Tibial nerve (tissue), 4 donors: ENCODE data around the gene PCGF5. TPM values are rescaled to one million over a fixed set of nuclear protein-coding genes. Genes with fewer than 3 reads are reported as not detected.
A peak's percentile ranks its signal among the peaks of the same experiment; 100 is the strongest.

Experiments
- DNase-seq, 2 donors: peaks; one replicate each; pipeline ENCODE4 v3.0.0-alpha.2; 2019; ENCODE audit warnings: low spot score in 2 of 2
- H3K27ac ChIP-seq, 4 donors: fragments of 200-600 bp; sonication (generic) in 3 of 4; one replicate each; pipeline ENCODE4 v1.5.1; 2017 to 2019; ENCODE audit warnings: mild to moderate bottlenecking in 1 of 4
- H3K27me3 ChIP-seq, 2 donors: fragments of 200-600 bp; sonication (generic) in 1 of 2; one replicate each; pipeline versions ENCODE4 v1.5.1 to v1.6.0; 2017 to 2019
- H3K36me3 ChIP-seq, 3 donors: fragments of 200-600 bp; sonication (generic); one replicate each; pipeline ENCODE4 v1.5.1; 2018 to 2019
- H3K4me1 ChIP-seq, 4 donors: fragments of 200-600 bp; sonication (generic) in 3 of 4; one replicate each; pipeline ENCODE4 v1.5.1; 2017 to 2019
- H3K4me3 ChIP-seq, 4 donors: fragments of 200-600 bp; sonication (generic) in 3 of 4; one replicate each; pipeline ENCODE4 v1.5.1; 2017 to 2019; ENCODE audit warnings: mild to moderate bottlenecking in 1 of 4, moderate library complexity in 1 of 4
- H3K9me3 ChIP-seq, 4 donors: fragments of 200-600 bp; sonication (generic) in 3 of 4; one replicate each; pipeline ENCODE4 v1.5.1; 2017 to 2019
- EP300 ChIP-seq, 2 donors: sonication (generic); formaldehyde crosslinking; IDR thresholded peaks; one replicate each; pipeline ENCODE4 v1.6.1; 2017; ENCODE audit warnings: antibody characterized with exemption in 2 of 2, mild to moderate bottlenecking in 1 of 2
- POLR2A ChIP-seq, 2 donors: fragments of 450-650 bp; IDR thresholded peaks; one replicate each; pipeline ENCODE4 v1.6.1; 2017; ENCODE audit warnings: antibody characterized with exemption in 2 of 2, mild to moderate bottlenecking in 2 of 2, moderate library complexity in 2 of 2
- WGBS, 2 donors: methylation state at CpG; one replicate each; pipeline ENCODE4 v1.1.5; 2018; 5-methylcytosine and 5-hydroxymethylcytosine counted together
- total RNA-seq, 4 donors: library from RNA; depleted of rRNA; stranded (reverse); fragments of >200 nt; gene quantifications; one replicate each; pipeline ENCODE4 v1.1.0, GENCODE V29; 2016
- TF ChIP-seq, protein P1 (sequence below), 5 experiments: fragments of 200-600 bp in 3 of 5; fragments of 450-650 bp in 2 of 5; sonication (generic) in 3 of 5; IDR thresholded peaks; one replicate each; pipeline ENCODE4 v1.5.1; 2016 to 2019; ENCODE audit warnings: antibody characterized with exemption in 5 of 5, mild to moderate bottlenecking in 3 of 5, moderate library complexity in 2 of 5

PCGF5 gene
- total RNA-seq, 4 donors from 2014 or later: 29.6 to 59.9 (median 41.4) TPM

DNA sequence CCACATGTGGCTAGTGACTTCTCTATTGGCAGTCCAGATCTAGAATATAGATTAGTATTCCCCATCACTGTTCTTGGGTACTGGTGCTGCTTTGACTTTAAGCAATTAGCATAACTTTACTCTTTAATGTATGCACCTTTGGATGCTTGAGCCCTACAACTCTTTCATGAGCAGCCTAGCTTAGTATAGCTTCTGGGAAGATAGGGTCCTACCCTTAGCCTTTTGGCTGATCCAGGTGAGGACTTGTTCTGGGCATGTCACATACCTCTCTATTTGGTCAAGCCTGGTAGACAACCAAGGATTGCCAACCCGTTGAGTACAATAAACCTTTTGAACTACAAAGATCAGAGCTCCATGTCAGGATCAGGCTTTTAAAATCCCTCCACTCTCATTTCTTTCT, 17.7 kb downstream of the PCGF5 start:
- peaks cover 0 to 5% (median 0%) of the 10 kb centered on the region in 4 donors for H3K4me1 ChIP-seq
- H3K27me3 ChIP-seq: no peaks in the 10 kb centered on the region
- H3K27ac ChIP-seq: no peak overlapping the region
- DNase-seq: no peak
- no peaks in the 10 kb centered on the region for H3K9me3 ChIP-seq
- no peak overlapping the region for H3K4me3 ChIP-seq
- TF ChIP-seq POLR2A (IDR thresholded peaks at IDR 0.05) (no peak), EP300 (IDR thresholded peaks at IDR 0.05) (no peak)
- TF ChIP-seq, protein P1, sequence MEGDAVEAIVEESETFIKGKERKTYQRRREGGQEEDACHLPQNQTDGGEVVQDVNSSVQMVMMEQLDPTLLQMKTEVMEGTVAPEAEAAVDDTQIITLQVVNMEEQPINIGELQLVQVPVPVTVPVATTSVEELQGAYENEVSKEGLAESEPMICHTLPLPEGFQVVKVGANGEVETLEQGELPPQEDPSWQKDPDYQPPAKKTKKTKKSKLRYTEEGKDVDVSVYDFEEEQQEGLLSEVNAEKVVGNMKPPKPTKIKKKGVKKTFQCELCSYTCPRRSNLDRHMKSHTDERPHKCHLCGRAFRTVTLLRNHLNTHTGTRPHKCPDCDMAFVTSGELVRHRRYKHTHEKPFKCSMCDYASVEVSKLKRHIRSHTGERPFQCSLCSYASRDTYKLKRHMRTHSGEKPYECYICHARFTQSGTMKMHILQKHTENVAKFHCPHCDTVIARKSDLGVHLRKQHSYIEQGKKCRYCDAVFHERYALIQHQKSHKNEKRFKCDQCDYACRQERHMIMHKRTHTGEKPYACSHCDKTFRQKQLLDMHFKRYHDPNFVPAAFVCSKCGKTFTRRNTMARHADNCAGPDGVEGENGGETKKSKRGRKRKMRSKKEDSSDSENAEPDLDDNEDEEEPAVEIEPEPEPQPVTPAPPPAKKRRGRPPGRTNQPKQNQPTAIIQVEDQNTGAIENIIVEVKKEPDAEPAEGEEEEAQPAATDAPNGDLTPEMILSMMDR (IDR thresholded peaks at IDR 0.05): no peak
- H3K36me3 ChIP-seq: peaks cover 0 to 11% (median 0%) of the 10 kb centered on the region in 3 donors
- WGBS, 2 donors: 62 to 75% methylated on average over 1 of the region's 1 CpG

GRCh38 chr10:91239789-91240188, 19.3 kb downstream of the PCGF5 start:
- 87 to 89% methylated on average over 1 of the region's 1 CpG for WGBS, 2 donors
- no peak overlapping the region for H3K4me3 ChIP-seq
- H3K4me1 ChIP-seq: peaks cover 0 to 4% (median 0%) of the 10 kb centered on the region in 4 donors
- peaks cover 0 to 11% (median 0%) of the 10 kb centered on the region in 3 donors for H3K36me3 ChIP-seq
- no peak overlapping the region for H3K27ac ChIP-seq
- DNase-seq: no peak
- TF ChIP-seq POLR2A (IDR thresholded peaks at IDR 0.05) (no peak), EP300 (IDR thresholded peaks at IDR 0.05) (no peak)
- TF ChIP-seq, protein P1 (IDR thresholded peaks at IDR 0.05): no peak
- H3K9me3 ChIP-seq: no peaks in the 10 kb centered on the region
- no peaks in the 10 kb centered on the region for H3K27me3 ChIP-seq

DNA sequence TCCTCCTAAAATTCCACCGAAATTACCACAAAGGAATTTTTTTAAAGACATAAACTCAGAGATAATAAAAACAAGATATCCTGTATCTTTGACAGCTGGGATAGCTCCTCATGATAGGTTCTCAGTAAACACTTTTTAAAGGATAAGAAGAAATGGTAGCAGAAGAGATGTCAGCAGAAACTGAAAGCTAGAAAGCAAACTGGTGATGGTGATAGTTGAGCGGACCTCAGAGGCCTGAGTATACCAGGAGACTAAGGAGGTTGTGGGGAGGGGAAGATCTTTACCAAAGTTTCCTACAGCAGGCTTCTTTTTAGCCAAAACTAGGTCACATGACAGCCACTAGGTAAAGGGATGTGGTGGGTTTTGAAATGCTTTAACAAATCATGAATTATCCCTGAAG, 22.5 kb downstream of the PCGF5 start:
- WGBS, 2 donors: 90 to 96% methylated on average over 2 of the region's 2 CpGs
- no peak overlapping the region for H3K4me3 ChIP-seq
- TF ChIP-seq POLR2A (IDR thresholded peaks at IDR 0.05): no peak
- TF ChIP-seq, protein P1 (IDR thresholded peaks at IDR 0.05): no peak
- no peaks in the 10 kb centered on the region for H3K27me3 ChIP-seq
- H3K9me3 ChIP-seq: no peaks in the 10 kb centered on the region
- H3K36me3 ChIP-seq: peaks cover 0 to 11% (median 0%) of the 10 kb centered on the region in 3 donors
- DNase-seq: no peak
- no peak overlapping the region for H3K27ac ChIP-seq
- peaks cover 0 to 18% (median 5%) of the 10 kb centered on the region in 4 donors for H3K4me1 ChIP-seq

DNA sequence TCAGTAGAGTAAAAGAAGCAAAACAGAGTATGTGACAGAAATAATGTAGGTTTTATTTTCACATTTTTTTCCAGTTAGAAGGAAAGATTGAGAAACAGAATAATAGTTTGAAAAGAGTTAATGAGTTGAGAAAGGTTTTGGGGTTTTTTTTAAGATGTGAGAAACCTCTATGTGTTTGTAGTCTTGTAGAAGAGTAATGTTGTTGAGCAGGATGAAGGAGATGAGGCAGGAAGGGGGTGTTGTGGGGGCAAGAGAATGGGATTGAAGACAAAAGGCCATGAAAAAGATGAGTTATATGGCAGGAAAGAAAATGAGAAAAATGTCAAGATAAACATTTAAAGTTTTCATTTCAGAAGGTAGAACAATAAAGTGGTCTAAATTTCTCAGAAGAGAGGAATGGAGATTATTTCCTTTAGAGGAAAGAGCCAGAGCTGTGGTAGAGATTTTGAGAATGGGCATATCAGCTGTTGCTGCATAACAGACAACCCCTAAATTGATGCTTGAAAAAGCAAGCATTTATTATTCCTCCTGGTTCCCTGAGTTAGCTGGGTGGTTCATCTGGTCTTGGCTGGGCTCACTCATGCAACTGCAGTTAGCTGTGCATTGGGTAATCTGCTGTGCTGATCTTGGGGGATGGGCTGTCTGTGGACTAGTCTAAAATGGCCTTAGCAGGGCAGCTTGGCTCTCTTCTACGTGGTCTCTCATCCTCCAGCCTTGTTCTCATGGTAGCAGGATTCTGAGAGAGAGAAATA, 27.1 kb downstream of the PCGF5 start:
- H3K4me3 ChIP-seq: no peak overlapping the region
- no peaks in the 10 kb centered on the region for H3K9me3 ChIP-seq
- H3K27me3 ChIP-seq: no peaks in the 10 kb centered on the region
- H3K36me3 ChIP-seq: no peaks in the 10 kb centered on the region
- no peak for DNase-seq
- peaks cover 0 to 22% (median 6%) of the 10 kb centered on the region in 4 donors for H3K4me1 ChIP-seq
- no peak for TF ChIP-seq POLR2A (IDR thresholded peaks at IDR 0.05)
- TF ChIP-seq, protein P1 (IDR thresholded peaks at IDR 0.05): no peak
- TF ChIP-seq EP300 (IDR thresholded peaks at IDR 0.05): no peak
- peak overlapping the region in 1 of 4 donors; percentile 1 for H3K27ac ChIP-seq
- 41 to 48% methylated on average over 1 of the region's 1 CpG for WGBS, 2 donors

GRCh38 chr10:91249700-91250099, 29.2 kb downstream of the PCGF5 start:
- Histone ChIP-seq H3K27me3 (no peaks in the 10 kb centered on the region), H3K27ac (peak overlapping the region in 1 of 4 donors; percentile 24), H3K36me3 (peaks cover 0 to 13% (median 1%) of the 10 kb centered on the region in 3 donors), H3K4me1 (peaks cover 0 to 22% (median 6%) of the 10 kb centered on the region in 4 donors), H3K9me3 (no peaks in the 10 kb centered on the region), H3K4me3 (no peak overlapping the region)
- WGBS, 2 donors: 60 to 63% methylated on average over 3 of the region's 3 CpGs
- TF ChIP-seq POLR2A (IDR thresholded peaks at IDR 0.05): no peak
- no peak for TF ChIP-seq EP300 (IDR thresholded peaks at IDR 0.05)
- TF ChIP-seq, protein P1 (IDR thresholded peaks at IDR 0.05): no peak
- DNase-seq: no peak
